Measurements from ENCODE around the gene EPB41. TPM values are rescaled to one million over a fixed set of nuclear protein-coding genes. Genes with fewer than 3 reads are reported as not detected.

Gene EPB41
- total and polyA plus RNA-seq, 12 donors, result 4.1 to 36.8 (median 23.0) TPM

GRCh38 chr1:29123053-29123886 lies 208.9 kb downstream of the EPB41 start:
- Histone ChIP-seq H3K4me3 (peak overlapping the region; percentile 59 to 99 (median 70)), H3K36me3 (peaks cover 0 to 9% (median 0%) of the 10 kb centered on the region in 9 donors), H3K9me3 (no peaks in the 10 kb centered on the region), H3K27ac (peak overlapping the region; percentile 81 to 97 (median 90)), H3K4me1 (peaks cover 8 to 36% (median 28%) of the 10 kb centered on the region in 9 donors), H3K27me3 (peaks cover 0 to 63% (median 18%) of the 10 kb centered on the region in 7 donors)
- DNase-seq (peak; percentile 20 to 40), ATAC-seq (peak in 4 of 8 donors; percentile 2 to 6 (median 4))
- intact Hi-C loops (cut with DNase I), result loop anchor here in 6 of 10 donors (2.0 to 10.0 kb wide), 4 partner anchors 52 to 241 kb away; partner anchors contain the start of gene SRSF4 (in 5 of the 6)
- TF ChIP-seq, protein P1, sequence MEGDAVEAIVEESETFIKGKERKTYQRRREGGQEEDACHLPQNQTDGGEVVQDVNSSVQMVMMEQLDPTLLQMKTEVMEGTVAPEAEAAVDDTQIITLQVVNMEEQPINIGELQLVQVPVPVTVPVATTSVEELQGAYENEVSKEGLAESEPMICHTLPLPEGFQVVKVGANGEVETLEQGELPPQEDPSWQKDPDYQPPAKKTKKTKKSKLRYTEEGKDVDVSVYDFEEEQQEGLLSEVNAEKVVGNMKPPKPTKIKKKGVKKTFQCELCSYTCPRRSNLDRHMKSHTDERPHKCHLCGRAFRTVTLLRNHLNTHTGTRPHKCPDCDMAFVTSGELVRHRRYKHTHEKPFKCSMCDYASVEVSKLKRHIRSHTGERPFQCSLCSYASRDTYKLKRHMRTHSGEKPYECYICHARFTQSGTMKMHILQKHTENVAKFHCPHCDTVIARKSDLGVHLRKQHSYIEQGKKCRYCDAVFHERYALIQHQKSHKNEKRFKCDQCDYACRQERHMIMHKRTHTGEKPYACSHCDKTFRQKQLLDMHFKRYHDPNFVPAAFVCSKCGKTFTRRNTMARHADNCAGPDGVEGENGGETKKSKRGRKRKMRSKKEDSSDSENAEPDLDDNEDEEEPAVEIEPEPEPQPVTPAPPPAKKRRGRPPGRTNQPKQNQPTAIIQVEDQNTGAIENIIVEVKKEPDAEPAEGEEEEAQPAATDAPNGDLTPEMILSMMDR (IDR thresholded peaks at IDR 0.05), result no peak
- WGBS, 2 donors, result 7 to 8% methylated on average over 54 to 70 of the region's 70 CpGs

DNA sequence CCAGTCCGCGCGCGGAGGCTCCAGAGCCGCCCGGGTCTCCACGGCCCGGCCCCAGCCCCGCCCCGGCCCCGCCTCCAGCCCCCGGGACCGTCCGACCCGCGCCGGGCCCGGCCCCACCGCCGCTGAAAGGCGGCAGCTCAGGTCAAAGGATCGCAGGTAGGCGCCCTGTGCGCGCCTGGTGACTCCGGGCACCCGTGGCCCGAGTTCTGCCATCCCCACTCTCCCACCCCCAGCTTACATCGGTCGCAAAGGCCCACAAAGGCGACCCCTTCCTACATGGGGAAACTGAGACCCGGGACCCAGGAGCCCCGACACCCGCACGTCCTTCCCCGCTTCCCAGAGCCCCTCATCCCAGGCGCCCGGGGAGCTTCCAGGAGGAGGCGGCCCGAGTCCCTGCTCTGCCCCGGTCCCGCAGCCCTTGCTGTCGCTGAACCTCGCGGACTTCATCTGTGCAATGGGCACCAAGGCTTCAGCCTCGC lies 209.6 kb downstream of the EPB41 start, which contains the start of gene TMEM200B:
TSS of gene TMEM200B (minus strand) at position 17 of the 479 bp plus-strand sequence. CDS start 2,075 bp downstream, outside the sequence.
- 0 to 1% methylated on average over 33 to 43 of the region's 46 CpGs for WGBS, 2 donors

GRCh38 chr1:29124366-29125236 lies 210.2 kb downstream of the EPB41 start:
- Histone ChIP-seq H3K4me1 (peaks cover 8 to 36% (median 28%) of the 10 kb centered on the region in 9 donors), H3K27ac (peak overlapping the region; percentile 81 to 97 (median 90)), H3K4me3 (peak overlapping the region; percentile 59 to 99 (median 70)), H3K27me3 (peaks cover 0 to 63% (median 18%) of the 10 kb centered on the region in 7 donors), H3K9me3 (no peaks in the 10 kb centered on the region), H3K36me3 (no peaks in the 10 kb centered on the region)
- ATAC-seq, result peak; percentile 73 to 84 (median 82)
- intact Hi-C loops (cut with DNase I), result loop anchor here in 6 of 10 donors (1.0 to 10.0 kb wide), 4 partner anchors 50 to 242 kb away; partner anchors contain the start of gene SRSF4 (in 4 of the 6)
- WGBS, 2 donors, result 3 to 4% methylated on average over 66 to 85 of the region's 85 CpGs
- TF ChIP-seq, protein P1 (IDR thresholded peaks at IDR 0.05), result peak; percentile 54 to 80 (median 76)
- peak; percentile 83 to 90 for DNase-seq

More for the DNA sequence above, 209.6 kb downstream of the EPB41 start, which contains the start of gene TMEM200B:
- TF ChIP-seq, protein P1 (IDR thresholded peaks at IDR 0.05), result no peak
- peaks cover 8 to 36% (median 28%) of the 10 kb centered on the region in 9 donors for H3K4me1 ChIP-seq
- H3K27ac ChIP-seq, result peak within 1 kb of the TSS; percentile 81 to 97 (median 90)
- DNase-seq (peak in 1 of 2 donors; percentile 34), ATAC-seq (peak; percentile 8 to 45 (median 32))
- peaks cover 0 to 63% (median 18%) of the 10 kb centered on the region in 7 donors for H3K27me3 ChIP-seq
- H3K9me3 ChIP-seq, result no peaks in the 10 kb centered on the region
- H3K36me3 ChIP-seq, result peaks cover 0 to 3% (median 0%) of the 10 kb centered on the region in 9 donors
- intact Hi-C loops (cut with DNase I), result loop anchor here in 6 of 10 donors (2.0 to 10.0 kb wide), 4 partner anchors 51 to 242 kb away; partner anchors contain the start of gene SRSF4 (in 5 of the 6)
- peak within 1 kb of the TSS; percentile 59 to 99 (median 70) for H3K4me3 ChIP-seq
